ENCODE data around the gene DNAJC24. TPM values are rescaled to one million over a fixed set of nuclear protein-coding genes. Genes with fewer than 3 reads are reported as not detected.

The DNAJC24 gene
- total RNA-seq = 8.3 and 16.5 TPM in 2 replicates

GRCh38 chr11:31369348-31370329, at the start of gene DNAJC24, which contains the start of gene DCDC1:
Gene DNAJC24, plus strand, starts transcription at chr11:31369860. Its CDS starts 889 bp downstream, at chr11:31370749.
Gene DCDC1, minus strand, starts transcription at chr11:31369739. Its CDS starts 41,459 bp downstream, at chr11:31328280.

Other genes with a start within 250 kb of the DNAJC24 start
- under 0.01 TPM in 1 of 2 replicates, not detected in the other for gene DCDC1, start 121 bp upstream of the DNAJC24 start, total RNA-seq
- gene IMMP1L, start 139.8 kb downstream of the DNAJC24 start, total RNA-seq = 6.5 and 11.8 TPM in 2 replicates
- gene ELP4, start 139.9 kb downstream of the DNAJC24 start, total RNA-seq = 10.8 and 18.3 TPM in 2 replicates